HG03103 (cell line): Measurements from ENCODE around the gene FAM83G.
"Not testable (repeated sequence)": the region's sequence is repeated elsewhere in the genome, so short reads cannot be mapped to it uniquely, and the experiment has no call there.

Experiments used
- ATAC-seq: cut with Tn5 transposase; IDR thresholded peaks from one replicate; pipeline ENCODE4 v1.9.1; 2021; ENCODE audit warnings: low read depth; ENCODE audit not compliant: unreplicated experiment

FAM83G gene

GRCh38 chr17:18933102-18934058, 71.2 kb downstream of the FAM83G start:
- ATAC-seq = no peak

- ATAC-seq = no peak
These were observed 72.1 kb downstream of the FAM83G start for GRCh38 chr17:18932360-18933055.

- no peak for ATAC-seq
These were observed 75.9 kb downstream of the FAM83G start for GRCh38 chr17:18928628-18929125.

GRCh38 chr17:18925187-18925586, 79.4 kb downstream of the FAM83G start:
- no peak for ATAC-seq

GRCh38 chr17:18922596-18922995, 82.0 kb downstream of the FAM83G start:
- not testable (repeated sequence) for ATAC-seq

- ATAC-seq = no peak
These were observed 82.6 kb downstream of the FAM83G start for GRCh38 chr17:18921912-18922451.

GRCh38 chr17:18921485-18921884, 83.1 kb downstream of the FAM83G start:
- no peak for ATAC-seq

- ATAC-seq = no peak
These were observed 83.6 kb downstream of the FAM83G start for GRCh38 chr17:18920911-18921441.

- no peak for ATAC-seq
These were observed 84.6 kb downstream of the FAM83G start for GRCh38 chr17:18919963-18920362.
